Fibroblast of lung (primary cell): ENCODE results near the gene PTGIS. TPM values are rescaled to one million over a fixed set of nuclear protein-coding genes. Genes with fewer than 3 reads are reported as not detected.

Experiments
- DNase-seq, 2 donors: peaks; one replicate each; pipeline versions ENCODE4 v3.0.0 to v3.0.0-alpha.2; 2010; ENCODE audit warnings: low read depth in 2 of 2
- H2AFZ ChIP-seq: 2 replicates; pipeline ENCODE4 v1.5.1; 2012; ENCODE audit warnings: low read length, control low read depth, inconsistent platforms
- H3K27ac ChIP-seq: 2 replicates; pipeline ENCODE4 v1.5.1; 2011; ENCODE audit warnings: low read length, control low read depth; ENCODE audit not compliant: insufficient read depth
- H3K27me3 ChIP-seq: 2 replicates; pipeline ENCODE4 v1.5.1; 2011; ENCODE audit warnings: mild to moderate bottlenecking, low read length; ENCODE audit not compliant: control insufficient read depth, insufficient read depth
- H3K36me3 ChIP-seq: 2 replicates; pipeline ENCODE4 v1.5.1; 2011; ENCODE audit warnings: low read length; ENCODE audit not compliant: control insufficient read depth, insufficient read depth
- H3K4me1 ChIP-seq: 2 replicates; pipeline ENCODE4 v1.5.1; 2011; ENCODE audit warnings: low read length; ENCODE audit not compliant: control insufficient read depth, insufficient read depth; ENCODE audit errors: extremely low read depth
- H3K4me2 ChIP-seq: 2 replicates; pipeline ENCODE4 v1.5.1; 2011; ENCODE audit warnings: low read length, control low read depth; ENCODE audit not compliant: insufficient read depth; ENCODE audit errors: extremely low read depth
- H3K4me3 ChIP-seq, 4 experiments: fragments of 200-600 bp in 1 of 4; sonication (generic) in 1 of 4; replicated peaks in 1 of 4; 2 replicates each; pipeline ENCODE4 v1.5.1; 2011 to 2016; ENCODE audit warnings: low read length in 4 of 4, low read depth in 3 of 4, mild to moderate bottlenecking in 3 of 4, control low read depth in 2 of 4, inconsistent platforms in 1 of 4, mixed read lengths in 1 of 4; ENCODE audit not compliant: insufficient read depth in 1 of 4; ENCODE audit errors: control extremely low read depth in 1 of 4
- H3K79me2 ChIP-seq: 2 replicates; pipeline ENCODE4 v1.5.1; 2012; ENCODE audit warnings: mild to moderate bottlenecking, low read length, inconsistent platforms; ENCODE audit not compliant: control insufficient read depth, insufficient read depth
- H3K9ac ChIP-seq: 2 replicates; pipeline ENCODE4 v1.5.1; 2011; ENCODE audit warnings: mild to moderate bottlenecking, low read length, control low read depth; ENCODE audit not compliant: insufficient read depth
- H3K9me3 ChIP-seq: 2 replicates; pipeline ENCODE4 v1.5.1; 2012; ENCODE audit warnings: low read depth, low read length; ENCODE audit not compliant: control insufficient read depth, insufficient read depth
- H4K20me1 ChIP-seq: 2 replicates; pipeline ENCODE4 v1.5.1; 2011; ENCODE audit warnings: low read length; ENCODE audit not compliant: control insufficient read depth, insufficient read depth; ENCODE audit errors: extremely low read depth
- CTCF ChIP-seq, 2 donors: IDR thresholded peaks in 1 of 2; conservative IDR thresholded peaks in 1 of 2; 1 replicate in 1 of 2; 2 replicates in 1 of 2; pipeline ENCODE4 v1.5.1; 2011 to 2012; ENCODE audit warnings: low read length in 2 of 2, control low read depth in 1 of 2, inconsistent platforms in 1 of 2, low read depth in 1 of 2, mild to moderate bottlenecking in 1 of 2
- EZH2 ChIP-seq: IDR thresholded peaks from 2 replicates; pipeline ENCODE4 v1.5.1; 2012; ENCODE audit warnings: low read length, control low read depth, mild to moderate bottlenecking; ENCODE audit errors: missing control alignments
- polyA plus RNA-seq, 2 donors: library from polyadenylated mRNA; depleted of rRNA in 1 of 2; stranded (reverse) in 1 of 2; unstranded in 1 of 2; fragments of >200 nt; gene quantifications; 2 replicates each; pipeline ENCODE4 v1.2.1, GENCODE V29; 2011 to 2012; ENCODE audit warnings: missing spikeins in 1 of 2
- total RNA-seq: library from RNA; depleted of rRNA; stranded (reverse); fragments of >200 nt; gene quantifications from 2 replicates; pipeline ENCODE4 v1.2.1, GENCODE V29; 2014

Gene PTGIS
- total and polyA plus RNA-seq, 2 donors (not counting 1 experiment from before 2014, with no cell fraction given), result 6.8 to 41.5 TPM

- Histone ChIP-seq H4K20me1 (no peaks in the 10 kb centered on the region), H3K9me3 (no peaks in the 10 kb centered on the region), H3K36me3 (no peaks in the 10 kb centered on the region), H3K27me3 (no peaks in the 10 kb centered on the region), H3K79me2 (no peaks in the 10 kb centered on the region), H3K9ac (no peak overlapping the region), H3K27ac (no peak overlapping the region), H3K4me1 (peaks cover 6% of the 10 kb centered on the region), H3K4me3 (no peak overlapping the region), H3K4me2 (no peak overlapping the region), H2AFZ (no peak overlapping the region)
- no peak for DNase-seq
- TF ChIP-seq CTCF (conservative IDR thresholded peaks at IDR 0.05 in 1 of 2, IDR thresholded peaks at IDR 0.05 in 1 of 2; ENCODE audit: low read depth in 1 of 2, low read length in 2 of 2) (no peak), EZH2 (no peak)
These were observed 52.4 kb downstream of the PTGIS start for GRCh38 chr20:49515586-49515985.

GRCh38 chr20:49513517-49513916 lies 54.4 kb downstream of the PTGIS start:
- no peak for TF ChIP-seq CTCF (conservative IDR thresholded peaks at IDR 0.05 in 1 of 2, IDR thresholded peaks at IDR 0.05 in 1 of 2; ENCODE audit: low read depth in 1 of 2, low read length in 2 of 2)
- TF ChIP-seq EZH2, result no peak
- Histone ChIP-seq H3K4me1 (peaks cover 10% of the 10 kb centered on the region), H3K27ac (no peak overlapping the region), H3K4me3 (no peak overlapping the region), H3K79me2 (no peaks in the 10 kb centered on the region), H3K9me3 (no peaks in the 10 kb centered on the region), H3K4me2 (no peak overlapping the region), H3K36me3 (no peaks in the 10 kb centered on the region), H3K27me3 (peaks cover 2% of the 10 kb centered on the region), H3K9ac (no peak overlapping the region), H2AFZ (no peak overlapping the region), H4K20me1 (no peaks in the 10 kb centered on the region)
- DNase-seq, result no peak

DNA sequence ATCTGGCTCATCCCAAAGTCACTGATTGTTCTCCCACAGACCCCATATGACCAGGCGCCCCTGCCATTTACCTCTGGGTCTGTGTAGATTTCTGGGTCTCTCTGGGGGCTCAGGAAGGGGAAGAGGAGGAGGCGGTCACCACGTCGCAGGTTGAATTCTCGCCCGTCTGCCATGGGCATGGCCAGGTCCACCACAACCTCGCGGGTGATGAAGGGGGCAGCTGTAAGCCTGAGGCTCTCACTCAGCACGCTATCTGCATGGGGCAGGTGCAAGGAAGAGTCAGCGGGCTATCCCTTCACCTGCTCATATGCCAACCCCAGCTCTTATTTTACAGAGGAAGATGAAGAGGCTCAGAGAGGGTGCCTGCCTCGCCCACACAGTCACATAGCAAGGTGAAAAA lies 54.9 kb downstream of the PTGIS start:
- Histone ChIP-seq H3K9me3 (no peaks in the 10 kb centered on the region), H3K9ac (no peak overlapping the region), H3K4me2 (no peak overlapping the region), H3K4me1 (peaks cover 10% of the 10 kb centered on the region), H2AFZ (no peak overlapping the region), H3K4me3 (no peak overlapping the region), H3K27me3 (peaks cover 2% of the 10 kb centered on the region), H4K20me1 (no peaks in the 10 kb centered on the region), H3K27ac (no peak overlapping the region), H3K79me2 (no peaks in the 10 kb centered on the region), H3K36me3 (no peaks in the 10 kb centered on the region)
- no peak for DNase-seq
- TF ChIP-seq EZH2 (no peak), CTCF (conservative IDR thresholded peaks at IDR 0.05 in 1 of 2, IDR thresholded peaks at IDR 0.05 in 1 of 2; ENCODE audit: low read depth in 1 of 2, low read length in 2 of 2) (no peak)
